Measurements from ENCODE around the gene SUSD1.
A peak's percentile ranks its signal among the peaks of the same experiment; 100 is the strongest.
"Not testable (repeated sequence)": the region's sequence is repeated elsewhere in the genome, so short reads cannot be mapped to it uniquely, and the experiment has no call there.

The SUSD1 gene

DNA sequence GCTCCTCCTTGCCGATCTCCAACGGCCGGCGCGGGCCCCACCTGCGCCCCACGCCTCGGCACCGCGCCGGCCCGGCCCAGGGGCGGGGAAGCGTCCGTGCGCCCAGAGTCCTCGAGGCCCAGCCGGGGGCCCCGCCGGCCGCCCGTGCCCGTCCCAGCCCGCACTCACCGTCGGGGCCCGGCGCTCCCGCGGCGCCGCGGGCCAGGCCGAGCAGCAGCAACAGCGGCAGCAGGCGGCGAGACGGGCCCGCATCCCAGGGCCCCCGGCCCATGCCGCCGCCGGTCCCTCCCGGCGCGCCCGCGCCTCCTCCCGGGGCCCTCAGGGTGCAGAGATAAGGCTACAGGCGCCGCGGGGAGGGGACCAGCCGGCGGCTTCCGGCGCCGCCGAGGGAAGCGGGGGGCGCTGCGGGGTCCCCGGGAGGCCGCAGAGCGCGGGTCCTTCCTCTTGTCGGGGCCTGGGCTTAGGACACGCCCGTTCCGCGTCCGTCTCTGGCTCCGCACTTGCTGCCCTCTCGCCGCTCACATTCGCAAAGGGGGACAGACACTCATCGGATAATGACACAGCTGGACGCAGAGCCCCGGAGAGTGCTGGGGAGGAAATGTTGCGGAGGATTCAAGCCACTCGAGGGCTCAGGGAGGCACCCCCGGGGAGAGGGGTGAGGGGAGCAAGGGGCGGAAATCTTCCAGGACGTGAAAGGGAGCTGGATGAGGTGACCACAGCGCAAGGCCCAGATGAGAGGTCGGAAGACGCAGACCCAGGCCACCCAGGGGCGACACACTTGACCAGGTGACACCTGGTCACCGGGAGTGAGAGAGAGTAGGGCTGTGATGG, at the start of gene SUSD1:
SUSD1 (minus strand) TSS at position 333 of the 831 bp plus-strand sequence; CDS start at position 271, 62 bp downstream.
- no peak for DNase-seq

DNA sequence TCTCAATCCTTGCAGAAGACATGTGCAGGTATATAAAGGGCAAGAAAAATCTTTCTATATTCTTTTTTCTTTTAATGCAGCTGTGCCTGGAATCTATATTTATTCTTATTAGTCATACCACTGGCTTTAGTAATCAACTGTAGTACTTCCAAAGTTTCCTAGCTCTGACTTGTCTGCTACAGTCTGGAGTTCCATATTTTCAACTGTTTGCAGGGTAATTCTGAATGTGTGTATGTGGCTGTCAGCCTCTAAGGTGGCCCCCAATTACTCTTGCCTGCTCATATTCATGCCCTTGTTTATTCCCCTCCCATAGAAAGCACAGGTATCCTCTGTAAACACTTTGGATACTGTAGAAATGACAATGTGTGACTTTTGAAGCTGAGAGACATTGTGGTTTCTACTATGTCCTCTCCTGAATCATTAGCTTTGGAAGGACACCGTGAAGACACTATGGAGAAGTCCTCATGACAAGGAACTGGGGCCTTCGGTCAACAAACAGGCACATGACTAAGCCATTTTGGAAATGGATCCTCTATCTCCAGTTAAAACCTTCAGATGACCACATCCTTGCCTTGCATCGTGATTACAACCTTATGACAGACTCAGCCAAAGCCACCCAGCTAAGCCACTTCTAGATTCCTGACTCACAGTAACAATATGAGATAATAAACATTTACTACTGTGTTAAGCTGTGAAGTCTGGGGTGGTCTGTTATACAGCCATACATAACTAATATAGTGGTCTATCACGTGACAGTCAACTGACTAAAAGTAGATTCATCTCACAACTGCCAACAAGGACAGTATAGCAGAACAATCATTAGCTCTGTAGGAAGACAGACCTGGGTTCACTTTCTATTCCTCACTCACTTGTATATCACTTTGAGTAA, 49.5 kb upstream of the SUSD1 start:
- no peak for DNase-seq

DNA sequence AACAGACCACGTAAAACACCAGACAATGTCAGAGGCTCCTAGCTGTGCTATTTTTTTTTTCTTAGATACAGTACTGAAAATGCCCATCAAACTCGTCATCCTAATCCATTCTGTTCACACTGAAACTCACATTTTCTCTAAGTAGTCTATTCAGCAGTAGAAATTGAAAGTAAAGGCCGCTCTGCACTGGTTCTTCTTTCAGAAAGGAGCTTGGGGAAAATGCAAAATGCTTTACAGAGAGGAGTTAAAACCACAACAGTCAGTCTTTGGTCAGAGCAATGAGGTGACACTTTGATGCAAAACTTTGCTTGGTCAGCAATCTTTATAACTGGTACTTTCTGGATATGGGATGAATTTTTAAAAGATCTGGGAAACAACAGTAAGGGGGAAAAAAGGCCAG, 43.8 kb upstream of the SUSD1 start:
- DNase-seq = no peak

DNA sequence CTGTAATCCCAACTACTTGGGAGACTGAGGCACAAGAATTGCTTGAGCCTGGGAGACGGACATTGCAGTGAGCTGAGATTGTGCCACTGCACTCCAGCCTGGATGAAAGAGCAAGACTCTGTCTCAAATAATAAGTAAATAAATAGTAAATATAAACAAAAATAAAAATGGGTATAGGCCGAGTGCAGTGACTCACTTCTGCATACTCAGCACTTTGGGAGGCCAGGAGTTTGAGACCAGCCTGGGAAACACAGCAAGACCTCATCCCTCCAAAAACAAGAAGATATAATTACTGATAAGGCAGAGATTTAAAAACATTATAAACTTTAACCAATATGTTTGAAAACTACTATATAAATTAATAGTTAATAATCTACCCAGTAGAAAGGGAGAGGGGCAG, 37.8 kb upstream of the SUSD1 start:
- DNase-seq = no peak

DNA sequence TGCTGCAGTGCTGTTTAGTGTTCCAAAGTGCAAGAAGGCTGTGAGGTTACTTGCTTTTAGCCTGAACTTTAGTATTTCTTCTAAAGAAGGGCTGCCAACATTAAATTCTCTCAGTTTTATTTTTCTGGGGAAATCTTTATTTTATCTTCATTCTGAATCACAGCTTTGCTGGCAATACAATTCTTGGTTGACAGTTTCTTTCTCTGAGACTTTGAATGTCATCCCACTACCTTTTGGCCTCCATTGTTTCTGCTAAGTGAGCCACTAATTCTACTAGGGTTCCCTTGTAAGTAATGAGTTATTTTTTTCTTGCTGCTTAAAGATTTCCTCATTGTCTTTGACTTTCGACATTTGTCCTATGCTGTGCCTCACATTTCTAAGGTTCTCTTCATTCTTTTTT, 32.4 kb upstream of the SUSD1 start:
- DNase-seq = no peak

DNA sequence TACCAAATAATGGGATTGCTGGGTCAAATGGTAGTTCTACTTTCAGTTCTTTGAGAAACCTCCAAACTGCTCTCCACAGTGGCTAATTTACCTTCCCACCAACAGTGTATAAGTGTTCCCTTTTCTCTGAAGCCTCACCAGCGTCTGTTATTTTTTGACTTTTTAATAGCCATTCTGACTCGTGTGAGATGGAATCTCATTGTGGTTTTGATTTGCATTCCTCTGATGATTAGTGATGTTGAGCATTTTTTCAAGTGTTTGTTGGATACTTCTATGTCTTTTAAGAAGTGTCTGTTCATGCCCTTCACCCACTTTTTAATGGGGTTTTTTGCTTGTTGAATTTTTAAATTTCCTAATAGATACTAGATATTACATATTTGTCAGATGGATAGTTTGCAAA, 28.4 kb upstream of the SUSD1 start:
- DNase-seq = no peak

DNA sequence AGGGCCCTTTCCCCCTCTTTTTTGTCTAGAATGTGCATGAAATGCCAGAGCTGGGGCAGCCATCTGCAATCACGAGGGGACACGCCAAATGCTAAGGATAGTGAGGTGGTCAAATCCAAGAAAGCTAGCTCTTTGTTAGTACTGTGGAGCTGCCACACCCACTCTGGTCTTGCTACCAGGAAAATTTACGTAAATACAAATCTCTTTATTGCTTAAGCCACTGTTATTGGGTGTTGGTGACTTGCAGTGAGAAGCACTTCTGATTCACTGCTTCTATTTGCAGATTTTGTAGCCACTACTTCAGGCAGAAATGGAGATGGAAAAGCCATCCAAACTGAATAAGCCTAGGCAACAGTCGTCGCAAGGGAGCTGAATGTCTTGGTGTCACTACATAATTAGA, 25.6 kb upstream of the SUSD1 start:
- no peak for DNase-seq

DNA sequence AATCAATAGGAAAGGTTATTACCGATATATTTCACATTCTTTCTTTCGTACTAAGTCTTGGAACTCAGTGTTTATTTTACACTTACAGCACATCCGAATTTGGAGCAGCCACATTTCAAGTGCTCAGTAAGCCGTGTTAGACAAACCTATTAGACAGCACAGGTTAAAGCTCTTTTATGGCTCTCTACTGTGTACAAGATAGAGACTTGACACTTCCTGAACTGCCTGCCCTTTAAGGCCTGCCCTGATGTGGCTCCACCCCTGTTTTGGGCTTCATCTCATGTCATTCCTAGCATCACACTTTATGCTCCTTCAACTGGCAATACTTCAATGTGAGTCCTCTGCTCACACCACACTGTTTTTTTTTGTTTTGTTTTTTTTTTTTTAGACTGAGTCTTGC, 23.5 kb upstream of the SUSD1 start:
- no peak for DNase-seq

DNA sequence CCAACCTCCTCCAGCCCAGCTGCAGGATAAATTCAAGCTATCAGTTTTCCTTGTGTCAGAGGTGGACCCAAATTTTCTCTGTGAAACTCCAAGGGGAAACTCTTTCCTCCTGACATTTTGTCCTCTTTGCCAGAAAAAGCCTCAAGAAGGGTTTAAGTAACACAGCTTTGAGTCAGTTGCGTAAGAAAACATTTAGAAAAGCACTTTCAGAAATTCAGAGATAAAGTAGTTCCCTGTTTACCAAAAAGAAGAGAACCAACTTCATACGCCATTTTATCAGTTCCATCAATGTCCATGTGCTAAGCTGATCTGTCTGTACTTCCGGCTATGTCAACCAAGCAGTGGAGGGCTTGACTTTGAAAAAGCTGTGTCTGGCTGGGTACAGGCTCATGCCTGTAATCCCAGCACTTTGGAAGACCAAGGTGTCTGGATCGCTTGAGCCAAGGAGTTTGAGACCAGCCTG, 19.9 kb upstream of the SUSD1 start:
- no peak for DNase-seq

DNA sequence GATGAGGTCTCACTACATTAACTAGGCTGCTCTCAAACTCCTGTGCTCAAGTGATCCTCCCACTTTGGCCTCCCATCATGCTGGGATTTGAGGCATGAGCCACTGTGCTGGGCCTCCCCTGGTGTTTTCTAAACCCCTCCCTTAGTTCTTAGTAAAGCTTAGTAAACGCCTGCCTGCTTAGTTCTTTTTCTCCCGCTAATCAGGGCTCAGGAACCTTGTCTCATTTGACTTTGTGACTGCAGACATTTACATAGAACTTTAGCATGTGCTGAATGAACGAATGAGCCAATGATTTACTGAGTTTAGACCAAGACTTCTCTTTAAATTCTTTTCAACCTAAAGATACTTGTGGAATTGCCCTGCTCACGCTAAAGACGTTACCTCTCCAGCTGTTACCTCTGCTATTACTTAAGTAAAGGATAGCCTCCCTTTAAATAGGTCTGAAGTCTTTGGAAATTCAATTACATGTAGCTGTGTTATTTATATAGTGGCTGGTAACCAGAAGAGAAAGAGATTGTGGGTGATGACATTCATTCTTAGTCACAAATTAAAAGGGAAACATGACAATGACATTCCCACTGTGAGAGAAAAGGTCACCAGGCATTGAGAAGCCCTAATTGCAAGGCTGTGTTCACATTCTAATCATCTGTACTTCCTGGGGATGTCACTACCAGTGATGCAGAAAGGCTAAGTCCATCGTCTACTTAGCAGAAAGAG, 18.6 kb upstream of the SUSD1 start:
- peak; percentile 52 for DNase-seq

DNA sequence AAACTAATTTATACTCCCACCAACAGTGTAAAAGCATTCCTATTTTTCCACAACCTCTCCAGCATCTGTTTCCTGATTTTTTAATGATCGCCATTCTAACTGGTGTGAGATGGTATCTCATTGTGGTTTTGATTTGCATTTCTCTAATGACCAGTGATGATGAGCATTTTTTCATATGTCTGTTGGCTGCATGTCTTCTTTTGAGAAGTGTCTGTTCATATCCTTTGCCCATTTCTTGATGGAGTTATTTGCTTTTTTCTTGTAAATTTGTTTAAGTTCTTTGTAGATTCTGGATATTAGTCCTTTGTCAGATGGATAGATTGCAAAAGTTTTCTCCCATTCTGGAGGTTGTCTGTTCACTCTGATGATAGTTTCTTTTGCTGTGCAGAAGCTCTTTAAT, 15.2 kb upstream of the SUSD1 start:
- DNase-seq = not testable (repeated sequence)

DNA sequence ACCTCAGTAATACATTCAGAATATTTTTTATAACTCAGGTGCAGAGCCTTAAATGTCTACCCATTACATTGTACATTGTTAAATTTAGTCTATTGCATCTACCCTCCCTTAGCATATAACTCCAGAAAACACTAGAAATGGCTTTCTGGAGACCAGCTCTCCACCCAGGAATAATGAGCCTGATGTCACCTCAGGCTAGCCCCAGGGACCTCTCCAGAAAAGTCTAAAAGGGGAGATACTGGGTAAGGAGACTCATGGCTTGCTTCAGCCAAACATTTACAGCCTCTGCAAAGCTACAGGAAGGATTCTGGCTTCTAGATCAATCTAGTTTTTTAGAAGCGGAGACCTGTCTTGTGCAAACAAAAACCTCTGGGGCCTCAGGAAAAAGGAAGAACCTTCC, 13.8 kb upstream of the SUSD1 start:
- no peak for DNase-seq

DNA sequence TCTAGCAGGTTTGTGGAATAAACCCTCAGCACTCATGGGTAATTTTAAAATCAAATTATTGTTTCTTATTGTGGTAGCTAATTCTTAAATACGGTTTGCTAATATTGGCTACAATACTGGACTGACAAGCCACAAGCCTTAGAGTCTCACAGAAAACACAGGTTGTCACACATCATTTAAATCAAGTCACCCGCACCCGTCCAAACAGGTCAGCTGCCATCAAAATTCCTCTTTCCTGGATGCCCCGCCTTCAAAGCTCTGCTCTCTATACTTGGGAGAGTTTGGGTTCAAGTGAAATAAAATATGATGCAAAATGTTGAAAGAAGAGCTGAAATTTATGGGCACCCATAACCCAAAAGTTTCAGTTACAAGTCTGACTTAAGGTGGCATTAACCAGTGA, 12.3 kb upstream of the SUSD1 start:
- no peak for DNase-seq

DNA sequence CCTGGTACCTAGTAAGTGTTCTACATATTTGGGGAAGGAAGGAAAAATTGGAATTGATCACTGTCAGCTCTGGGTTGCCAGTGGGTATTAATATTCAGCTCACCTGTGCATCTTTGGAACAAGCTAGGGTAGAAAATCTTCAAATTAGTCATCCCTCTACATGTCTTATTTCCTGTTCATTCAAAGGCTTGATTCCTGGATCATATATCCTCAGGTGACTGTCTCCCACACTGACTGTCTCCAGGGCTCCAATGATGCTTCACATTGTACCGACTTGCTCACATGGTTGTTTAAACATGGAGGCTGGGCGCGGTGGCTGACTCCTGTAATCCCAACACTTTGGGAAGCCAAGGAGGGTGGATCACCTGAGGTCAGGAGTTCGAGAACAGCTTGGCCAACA, 11.6 kb upstream of the SUSD1 start:
- no peak for DNase-seq

DNA sequence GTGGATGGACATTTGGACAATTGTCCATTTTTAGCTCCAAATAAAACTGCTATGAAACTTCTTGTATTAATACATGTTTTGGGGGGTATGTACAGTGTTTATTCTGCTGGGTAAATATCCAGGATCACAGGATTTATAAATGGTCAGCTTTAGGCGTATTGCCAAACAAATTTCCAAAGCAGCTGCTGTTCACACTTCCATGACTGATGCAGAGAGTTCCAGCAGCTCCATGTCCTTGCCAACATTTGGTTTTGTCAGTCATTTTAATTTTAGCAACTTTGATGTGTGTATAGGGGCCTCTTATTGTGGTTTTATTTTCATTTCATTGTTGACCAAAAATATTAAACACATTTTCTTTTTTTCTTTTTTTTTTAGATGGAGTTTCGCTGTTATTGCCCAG, 9.8 kb upstream of the SUSD1 start:
- DNase-seq = no peak

DNA sequence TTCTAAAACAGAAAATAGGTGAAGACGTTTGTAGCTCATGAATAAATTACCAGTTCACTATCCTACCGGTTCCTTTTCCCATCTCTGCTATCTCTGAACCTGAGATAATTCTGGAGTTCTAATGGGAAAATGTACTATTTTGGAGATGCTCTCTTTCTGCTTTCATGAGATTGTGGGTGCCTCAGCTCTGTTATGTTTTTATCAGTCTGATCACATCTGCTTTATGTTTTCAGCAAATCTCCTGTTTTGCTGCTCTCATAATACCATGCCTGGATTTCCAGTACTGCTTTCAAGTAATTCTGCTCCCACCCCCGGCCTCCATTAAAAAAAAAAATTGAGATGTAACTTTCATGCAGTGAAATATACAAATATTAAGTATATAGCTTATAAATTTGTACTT, 9.1 kb upstream of the SUSD1 start:
- DNase-seq = no peak

DNA sequence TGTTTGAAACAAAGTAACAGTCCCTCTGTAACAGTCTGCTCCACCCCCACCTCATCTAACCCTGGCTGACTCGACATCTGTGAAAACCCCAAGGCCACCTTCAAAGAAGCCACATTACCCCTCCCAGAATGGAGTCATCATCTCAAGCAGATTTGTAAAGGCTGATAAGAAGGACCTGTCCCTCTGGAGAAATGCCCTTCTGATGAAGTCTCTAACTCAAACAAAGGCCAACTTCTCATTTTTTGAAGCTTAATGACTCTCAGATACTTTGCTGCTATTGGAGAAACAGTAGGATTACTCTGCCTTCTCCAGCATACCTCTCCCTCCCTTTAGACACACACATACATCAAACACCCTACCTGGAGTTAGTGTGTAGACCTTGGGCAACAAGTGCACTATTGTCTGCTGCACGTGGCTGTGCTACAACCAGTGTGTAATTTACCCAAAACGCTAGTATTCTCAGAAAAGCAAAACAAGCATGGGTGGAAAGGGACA, 5.3 kb upstream of the SUSD1 start:
- DNase-seq = no peak

DNA sequence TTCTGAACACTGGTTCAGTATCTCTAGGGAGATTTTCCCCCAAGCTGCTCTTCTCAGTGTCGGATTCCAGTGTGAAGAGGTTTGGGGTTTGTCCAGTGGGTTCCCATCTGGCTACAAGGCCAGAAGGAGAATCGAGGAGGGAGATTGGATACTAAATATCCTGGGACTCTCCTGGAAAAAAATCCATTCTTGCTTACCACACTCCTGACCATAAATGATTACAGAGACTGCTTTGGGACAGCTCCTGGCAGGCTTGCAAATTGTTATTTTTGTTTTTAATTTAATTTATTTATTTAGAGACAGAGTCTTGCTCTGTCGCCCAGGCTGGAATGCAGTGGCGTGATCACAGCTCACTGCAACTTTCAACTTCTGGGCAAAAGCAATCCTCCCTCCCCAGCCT, 4.7 kb upstream of the SUSD1 start:
- DNase-seq = no peak

DNA sequence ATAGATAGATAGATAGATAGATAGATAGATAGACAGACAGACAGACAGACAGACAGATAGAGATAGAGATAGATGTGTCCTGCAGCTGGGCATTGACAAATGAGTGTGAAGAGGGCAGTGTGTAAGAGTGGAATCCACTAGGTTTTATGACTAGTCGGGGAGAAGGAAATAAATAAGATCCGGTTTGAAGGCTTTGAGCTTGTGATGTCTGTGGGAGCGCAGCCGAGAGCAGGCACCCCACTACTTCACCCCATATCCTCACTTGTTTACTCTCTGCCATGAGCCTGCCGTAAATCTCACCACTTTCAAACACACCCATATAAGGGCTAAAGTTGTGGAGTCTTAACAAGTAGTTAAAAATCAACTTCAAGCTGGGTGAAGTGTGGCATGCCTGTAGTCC, 1.4 kb upstream of the SUSD1 start:
- DNase-seq = no peak

DNA sequence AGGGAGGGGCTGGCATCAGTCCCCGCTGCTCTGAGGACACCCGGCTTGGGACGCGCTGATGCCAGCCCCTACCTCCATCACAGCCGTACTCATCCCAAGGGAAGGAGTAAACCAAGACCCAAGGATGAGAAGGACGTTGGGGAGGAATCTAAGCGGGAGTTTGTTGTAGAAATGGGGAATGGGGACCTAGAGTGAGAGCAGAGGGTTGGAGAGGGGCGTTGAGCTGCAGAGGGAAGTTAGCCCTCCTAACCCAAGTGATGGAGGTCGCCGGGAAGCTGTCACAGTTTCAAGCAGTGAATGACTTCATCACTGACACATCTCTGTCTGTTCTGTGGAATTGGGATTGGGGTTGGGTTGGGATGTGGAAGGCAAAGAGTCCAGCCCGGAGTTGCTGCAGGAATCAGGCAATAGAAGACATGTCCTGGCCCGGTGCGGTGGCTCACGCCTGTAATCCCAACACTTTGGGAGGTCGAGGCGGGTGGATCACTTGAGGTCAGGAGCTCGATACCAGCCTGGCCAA, 759 bp upstream of the SUSD1 start:
- DNase-seq = no peak

DNA sequence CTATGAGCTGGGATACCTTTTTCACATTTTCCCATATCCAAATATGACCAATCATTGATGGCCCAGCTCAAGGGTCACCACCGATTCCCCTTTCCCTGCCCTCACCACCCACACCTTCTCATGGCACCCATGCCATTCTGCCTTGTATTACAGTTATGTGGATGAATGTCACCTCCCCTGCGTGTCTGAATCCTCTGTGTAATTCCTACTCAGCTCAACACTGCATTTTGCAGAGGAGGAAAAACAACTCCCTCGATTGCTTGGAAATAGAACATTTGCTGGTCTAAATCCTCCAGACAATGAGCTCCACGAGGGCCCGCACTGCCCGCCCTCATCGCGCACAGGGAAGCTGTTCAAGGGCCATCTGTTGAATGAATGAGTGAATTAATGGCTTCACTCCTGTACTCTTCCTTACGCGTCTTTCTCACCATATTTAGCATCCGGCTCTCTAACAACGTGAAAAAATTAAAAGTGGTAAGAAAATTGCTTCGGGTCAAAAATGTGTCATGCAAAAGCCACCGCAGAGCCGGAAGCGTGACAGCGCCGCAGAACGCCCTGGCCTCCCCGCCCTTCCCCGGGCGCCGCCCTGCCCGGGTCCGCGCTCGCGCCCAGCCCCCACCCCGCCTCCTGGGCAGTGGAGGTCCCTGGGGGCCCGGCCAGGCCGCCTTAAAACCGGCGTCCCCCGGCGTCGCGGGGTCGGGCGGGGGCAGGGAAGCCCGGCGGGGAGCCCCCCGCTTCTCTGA, 704 bp downstream of the SUSD1 start:
- peak; percentile 10 for DNase-seq
